ENCODE measurements around the gene AP5Z1.

Gene AP5Z1, protein sequence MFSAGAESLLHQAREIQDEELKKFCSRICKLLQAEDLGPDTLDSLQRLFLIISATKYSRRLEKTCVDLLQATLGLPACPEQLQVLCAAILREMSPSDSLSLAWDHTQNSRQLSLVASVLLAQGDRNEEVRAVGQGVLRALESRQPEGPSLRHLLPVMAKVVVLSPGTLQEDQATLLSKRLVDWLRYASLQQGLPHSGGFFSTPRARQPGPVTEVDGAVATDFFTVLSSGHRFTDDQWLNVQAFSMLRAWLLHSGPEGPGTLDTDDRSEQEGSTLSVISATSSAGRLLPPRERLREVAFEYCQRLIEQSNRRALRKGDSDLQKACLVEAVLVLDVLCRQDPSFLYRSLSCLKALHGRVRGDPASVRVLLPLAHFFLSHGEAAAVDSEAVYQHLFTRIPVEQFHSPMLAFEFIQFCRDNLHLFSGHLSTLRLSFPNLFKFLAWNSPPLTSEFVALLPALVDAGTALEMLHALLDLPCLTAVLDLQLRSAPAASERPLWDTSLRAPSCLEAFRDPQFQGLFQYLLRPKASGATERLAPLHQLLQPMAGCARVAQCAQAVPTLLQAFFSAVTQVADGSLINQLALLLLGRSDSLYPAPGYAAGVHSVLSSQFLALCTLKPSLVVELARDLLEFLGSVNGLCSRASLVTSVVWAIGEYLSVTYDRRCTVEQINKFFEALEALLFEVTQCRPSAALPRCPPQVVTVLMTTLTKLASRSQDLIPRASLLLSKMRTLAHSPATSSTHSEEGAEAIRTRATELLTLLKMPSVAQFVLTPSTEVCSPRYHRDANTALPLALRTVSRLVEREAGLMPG

DNA sequence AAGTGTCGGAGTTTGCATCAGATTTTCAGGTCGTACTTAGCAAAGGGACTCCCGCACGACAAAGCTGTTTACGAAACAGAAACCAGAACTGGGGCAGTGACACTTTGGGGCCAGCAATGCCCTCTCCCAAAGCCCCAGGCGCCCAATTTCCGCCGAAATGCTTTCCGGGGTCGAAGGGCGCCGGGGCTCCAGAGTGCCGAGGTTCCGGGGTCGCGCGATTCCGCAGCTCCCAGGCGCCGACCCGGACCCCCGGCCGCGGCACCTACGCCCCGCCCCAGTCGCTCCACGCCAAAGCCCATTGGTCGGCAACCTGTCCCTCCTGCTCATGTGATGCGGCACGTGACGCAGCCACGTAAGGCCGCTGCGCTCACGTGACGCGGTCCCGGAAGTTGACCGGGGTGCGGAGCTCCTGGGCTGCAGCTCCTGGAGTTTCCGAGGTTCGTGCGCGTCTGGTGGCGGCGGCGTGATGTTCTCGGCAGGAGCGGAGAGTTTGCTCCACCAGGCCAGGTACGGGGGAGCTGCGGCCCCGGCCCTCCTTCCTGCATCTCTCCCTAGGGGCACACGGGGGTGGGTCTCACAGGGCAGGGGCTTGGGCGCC, at the start of gene AP5Z1:
AP5Z1 (plus strand) TSS at position 374 of the 598 bp plus-strand sequence; CDS start at position 467, 93 bp downstream.
- H3K4me3 ChIP-seq (ENCODE audit: low read depth, low read length) = peak within 1 kb of the TSS; percentile 95
- TF ChIP-seq, protein P1, sequence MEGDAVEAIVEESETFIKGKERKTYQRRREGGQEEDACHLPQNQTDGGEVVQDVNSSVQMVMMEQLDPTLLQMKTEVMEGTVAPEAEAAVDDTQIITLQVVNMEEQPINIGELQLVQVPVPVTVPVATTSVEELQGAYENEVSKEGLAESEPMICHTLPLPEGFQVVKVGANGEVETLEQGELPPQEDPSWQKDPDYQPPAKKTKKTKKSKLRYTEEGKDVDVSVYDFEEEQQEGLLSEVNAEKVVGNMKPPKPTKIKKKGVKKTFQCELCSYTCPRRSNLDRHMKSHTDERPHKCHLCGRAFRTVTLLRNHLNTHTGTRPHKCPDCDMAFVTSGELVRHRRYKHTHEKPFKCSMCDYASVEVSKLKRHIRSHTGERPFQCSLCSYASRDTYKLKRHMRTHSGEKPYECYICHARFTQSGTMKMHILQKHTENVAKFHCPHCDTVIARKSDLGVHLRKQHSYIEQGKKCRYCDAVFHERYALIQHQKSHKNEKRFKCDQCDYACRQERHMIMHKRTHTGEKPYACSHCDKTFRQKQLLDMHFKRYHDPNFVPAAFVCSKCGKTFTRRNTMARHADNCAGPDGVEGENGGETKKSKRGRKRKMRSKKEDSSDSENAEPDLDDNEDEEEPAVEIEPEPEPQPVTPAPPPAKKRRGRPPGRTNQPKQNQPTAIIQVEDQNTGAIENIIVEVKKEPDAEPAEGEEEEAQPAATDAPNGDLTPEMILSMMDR (IDR thresholded peaks at IDR 0.05; ENCODE audit: low read depth, low read length) = no peak
- TF ChIP-seq, protein P2, sequence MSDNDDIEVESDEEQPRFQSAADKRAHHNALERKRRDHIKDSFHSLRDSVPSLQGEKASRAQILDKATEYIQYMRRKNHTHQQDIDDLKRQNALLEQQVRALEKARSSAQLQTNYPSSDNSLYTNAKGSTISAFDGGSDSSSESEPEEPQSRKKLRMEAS (IDR thresholded peaks at IDR 0.05; ENCODE audit: low read depth, low read length) = peak; percentile 100
- peak; percentile 70 for TF ChIP-seq MYC (IDR thresholded peaks at IDR 0.05; ENCODE audit: low read depth, low read length)
- TF ChIP-seq POLR2A (IDR thresholded peaks at IDR 0.05; ENCODE audit: extremely low read depth, insufficient read length) = peak; percentile 95

DNA sequence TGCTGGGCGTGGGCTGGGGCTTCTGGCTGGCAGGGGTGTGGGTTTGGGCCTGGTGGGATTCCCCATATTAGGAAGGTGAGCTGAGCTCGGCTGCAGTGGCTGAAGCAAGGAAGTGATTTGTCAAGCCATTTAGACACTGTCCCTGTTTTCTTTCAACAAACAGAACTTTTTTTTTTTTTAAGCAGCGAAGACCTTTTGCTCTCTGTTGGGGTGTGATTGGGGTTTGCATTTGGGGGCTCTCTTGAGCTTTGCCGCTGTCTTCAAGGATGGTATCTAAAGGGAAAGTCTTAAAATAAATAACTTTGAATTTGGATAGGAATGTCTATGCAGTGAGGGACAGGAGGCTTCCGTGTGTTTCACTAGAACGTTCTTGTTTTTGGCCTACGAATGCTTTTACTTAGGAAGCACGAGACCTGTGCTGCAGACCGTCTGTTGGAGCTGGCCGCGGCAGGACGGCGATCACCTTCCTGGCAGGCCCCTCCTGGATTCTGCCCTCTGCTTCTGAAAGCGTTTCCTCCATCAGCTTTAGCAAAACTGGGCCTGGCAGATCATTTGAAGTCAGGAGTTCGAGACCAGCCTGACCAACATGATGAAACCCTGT, 49.5 kb upstream of the AP5Z1 start:
- DNase-seq (ENCODE audit: low read depth) = no peak
- peak overlapping the region; percentile 56 for H3K4me3 ChIP-seq (ENCODE audit: low read depth, low read length)
- no peak for TF ChIP-seq POLR2A (IDR thresholded peaks at IDR 0.05; ENCODE audit: extremely low read depth, insufficient read length)
- no peak for TF ChIP-seq MYC (IDR thresholded peaks at IDR 0.05; ENCODE audit: low read depth, low read length)
- TF ChIP-seq, protein P2 (IDR thresholded peaks at IDR 0.05; ENCODE audit: low read depth, low read length) = no peak
- TF ChIP-seq, protein P1 (IDR thresholded peaks at IDR 0.05; ENCODE audit: low read depth, low read length) = no peak

More for the DNA sequence above, at the start of gene AP5Z1:
- peak; percentile 100 for DNase-seq (ENCODE audit: low read depth)

DNA sequence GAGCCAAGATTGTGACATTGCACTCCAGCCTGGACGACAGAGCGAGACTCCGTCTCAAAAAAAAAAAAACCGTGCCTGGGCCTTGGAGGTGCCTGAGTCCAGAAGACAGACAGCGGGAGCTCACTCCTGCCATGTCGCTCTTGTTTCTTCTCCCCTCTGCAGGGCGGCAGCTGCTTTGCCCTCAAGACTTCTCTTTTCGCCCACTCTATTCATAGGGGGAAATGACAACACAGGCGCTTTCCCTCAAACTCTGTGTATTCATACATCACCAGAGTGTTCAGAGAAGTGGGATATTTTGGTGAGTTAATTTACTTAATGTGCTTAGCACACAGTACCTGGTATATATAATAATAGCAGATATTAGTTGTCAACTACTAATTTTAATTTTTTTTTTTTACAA, 48.9 kb upstream of the AP5Z1 start:
- no peak for TF ChIP-seq POLR2A (IDR thresholded peaks at IDR 0.05; ENCODE audit: extremely low read depth, insufficient read length)
- TF ChIP-seq MYC (IDR thresholded peaks at IDR 0.05; ENCODE audit: low read depth, low read length) = no peak
- TF ChIP-seq, protein P2 (IDR thresholded peaks at IDR 0.05; ENCODE audit: low read depth, low read length) = no peak
- TF ChIP-seq, protein P1 (IDR thresholded peaks at IDR 0.05; ENCODE audit: low read depth, low read length) = no peak

DNA sequence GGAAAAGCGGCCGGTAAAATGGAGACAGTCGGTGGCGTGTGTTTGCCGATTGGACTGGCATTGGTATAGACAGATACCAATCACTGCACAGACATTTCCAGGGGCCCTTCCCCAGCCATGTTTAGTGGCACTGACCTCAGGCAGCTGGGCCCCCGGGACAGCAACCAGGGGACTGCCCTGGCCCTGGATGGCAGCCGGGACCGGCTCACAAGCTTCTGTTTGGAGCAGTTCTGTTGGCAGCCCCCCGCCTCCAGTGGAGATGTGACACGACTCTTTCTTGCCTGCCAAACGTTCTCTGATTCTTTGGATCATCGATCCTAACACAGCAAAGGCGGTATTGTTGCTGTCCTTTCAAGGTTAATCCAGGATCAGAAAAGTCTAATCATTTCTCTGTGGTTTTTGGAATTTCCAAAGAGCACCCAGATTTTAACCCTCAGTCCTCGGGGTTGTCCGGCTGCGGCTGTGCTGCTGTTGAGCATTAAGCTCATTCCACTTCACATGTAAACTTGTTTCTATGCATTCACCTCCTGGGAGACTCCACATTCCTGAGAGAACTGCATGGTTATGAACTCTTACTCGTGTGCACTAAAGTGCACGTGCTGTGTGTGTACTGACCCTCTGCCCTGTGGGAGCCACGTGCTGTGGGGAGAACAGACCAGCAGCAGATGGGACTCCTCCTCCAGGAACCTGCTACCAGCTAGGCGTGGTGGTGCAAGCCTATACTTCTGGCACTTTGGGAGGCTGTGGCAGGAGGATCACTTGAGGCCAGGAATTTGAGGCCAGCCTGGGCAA, 47.3 kb upstream of the AP5Z1 start:
- TF ChIP-seq, protein P1 (IDR thresholded peaks at IDR 0.05; ENCODE audit: low read depth, low read length) = no peak
- TF ChIP-seq MYC (IDR thresholded peaks at IDR 0.05; ENCODE audit: low read depth, low read length) (no peak), POLR2A (IDR thresholded peaks at IDR 0.05; ENCODE audit: extremely low read depth, insufficient read length) (no peak)
- TF ChIP-seq, protein P2 (IDR thresholded peaks at IDR 0.05; ENCODE audit: low read depth, low read length) = no peak
- DNase-seq (ENCODE audit: low read depth) = no peak
- no peak overlapping the region for H3K4me3 ChIP-seq (ENCODE audit: low read depth, low read length)

More for the DNA sequence above, 48.9 kb upstream of the AP5Z1 start:
- no peak overlapping the region for H3K4me3 ChIP-seq (ENCODE audit: low read depth, low read length)
- DNase-seq (ENCODE audit: low read depth) = no peak

Data from NB4 (cell line).